ENCODE measurements around the gene PIP5K1A.
A peak's percentile ranks its signal among the peaks of the same experiment; 100 is the strongest.
"Not testable (repeated sequence)": the region's sequence is repeated elsewhere in the genome, so short reads cannot be mapped to it uniquely, and the experiment has no call there.

PIP5K1A gene

GRCh38 chr1:151193856-151194255 lies 4.5 kb upstream of the PIP5K1A start:
- DNase-seq = no peak

- not testable (repeated sequence) for DNase-seq
Measured at GRCh38 chr1:151194894-151195594, 3.3 kb upstream of the PIP5K1A start.

GRCh38 chr1:151196292-151196800 lies 2.0 kb upstream of the PIP5K1A start:
- DNase-seq = peak; percentile 62

DNA sequence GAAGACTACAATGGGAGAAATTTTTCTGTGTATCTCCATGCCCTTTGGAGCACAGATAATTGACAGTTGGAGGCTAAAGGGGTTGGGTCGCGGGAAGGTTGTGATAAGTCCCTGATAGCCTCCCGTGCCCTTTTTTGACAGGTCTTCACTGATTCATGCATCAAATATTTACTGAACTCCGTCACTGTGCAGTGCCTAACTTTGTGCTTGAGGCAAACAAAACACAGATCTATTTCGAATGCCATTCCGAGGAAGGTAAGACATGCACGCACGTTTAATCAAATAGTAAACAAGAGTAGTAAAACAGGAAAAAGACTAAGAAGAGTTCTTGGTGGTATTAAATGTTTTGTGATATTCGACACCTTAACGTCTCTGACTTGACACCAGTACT lies 494 bp upstream of the PIP5K1A start:
- no peak for DNase-seq

GRCh38 chr1:151199873-151200581 lies 1.7 kb downstream of the PIP5K1A start:
- DNase-seq = peak; percentile 28

DNA sequence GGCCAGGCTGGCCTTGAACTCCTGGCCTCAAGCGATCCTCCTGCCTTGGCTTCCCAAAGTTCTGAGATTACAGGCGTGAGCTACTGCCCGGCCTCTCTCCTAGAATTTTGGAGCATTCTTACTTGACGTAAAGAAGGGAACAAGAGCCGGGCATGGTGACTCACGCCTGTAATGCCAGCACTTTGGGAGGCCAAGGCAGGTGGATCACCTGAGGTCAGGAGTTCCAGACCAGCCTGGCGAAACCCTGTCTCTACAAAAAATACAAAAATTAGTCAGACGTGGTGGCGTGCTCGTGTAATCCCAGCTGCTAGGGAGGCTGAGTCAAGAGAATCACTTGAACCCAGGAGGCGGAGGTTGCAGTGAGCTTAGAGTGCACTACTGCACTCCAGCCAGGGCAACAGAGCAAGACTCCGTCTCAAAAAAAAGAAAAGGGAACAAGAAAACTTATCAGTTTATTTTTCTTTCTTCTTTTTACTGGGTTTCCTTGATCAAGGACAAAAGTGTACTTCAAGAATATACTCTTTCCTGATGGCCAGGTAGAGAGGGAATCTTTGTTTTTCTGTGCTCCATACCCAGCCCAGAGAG lies 7.1 kb downstream of the PIP5K1A start:
- not testable (repeated sequence) for DNase-seq

GRCh38 chr1:151210830-151211229 lies 12.5 kb downstream of the PIP5K1A start:
- no peak for DNase-seq

DNA sequence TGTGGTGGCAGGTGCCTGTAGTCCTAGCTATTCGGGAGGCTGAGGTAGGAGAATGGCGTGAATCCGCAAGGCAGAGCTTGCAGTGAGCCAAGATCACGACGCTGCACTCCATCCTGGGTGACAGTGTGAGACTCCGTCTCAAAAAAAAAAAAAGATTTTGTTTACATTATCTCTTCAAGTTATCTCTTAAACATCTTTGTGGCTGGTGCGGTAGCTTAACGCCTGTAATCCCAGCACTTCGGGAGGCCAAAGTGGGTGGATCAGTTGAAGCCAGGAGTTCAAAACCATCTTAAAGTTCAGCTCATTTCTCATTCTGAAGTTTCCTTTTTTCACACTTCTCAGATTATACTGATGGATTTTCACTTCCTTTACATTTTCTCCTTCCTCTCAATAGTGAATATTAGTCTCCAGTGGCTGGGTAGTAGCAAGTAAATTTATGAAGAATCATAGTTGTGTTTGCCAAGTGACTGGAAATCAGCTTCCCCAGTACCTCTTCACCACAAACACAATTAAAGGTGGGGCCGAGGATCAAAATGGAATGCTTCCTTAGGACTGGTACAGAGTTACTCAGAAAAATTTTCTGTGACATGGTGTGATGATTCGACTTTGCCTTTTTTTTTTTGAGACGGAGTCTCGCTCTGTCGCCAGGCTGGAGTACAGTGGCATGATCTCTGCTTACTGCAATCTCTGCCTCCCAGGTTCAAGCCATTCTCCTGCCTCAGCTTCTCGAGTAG lies 13.8 kb downstream of the PIP5K1A start:
- DNase-seq = peak; percentile 29

GRCh38 chr1:151213560-151213959 lies 15.2 kb downstream of the PIP5K1A start:
- no peak for DNase-seq

GRCh38 chr1:151221616-151222015 lies 23.3 kb downstream of the PIP5K1A start:
- no peak for DNase-seq

GRCh38 chr1:151222130-151222529 lies 23.8 kb downstream of the PIP5K1A start:
- no peak for DNase-seq

- no peak for DNase-seq
Measured at GRCh38 chr1:151235235-151235634, 36.9 kb downstream of the PIP5K1A start.

GRCh38 chr1:151237678-151238466 lies 39.5 kb downstream of the PIP5K1A start:
- no peak for DNase-seq

DNA sequence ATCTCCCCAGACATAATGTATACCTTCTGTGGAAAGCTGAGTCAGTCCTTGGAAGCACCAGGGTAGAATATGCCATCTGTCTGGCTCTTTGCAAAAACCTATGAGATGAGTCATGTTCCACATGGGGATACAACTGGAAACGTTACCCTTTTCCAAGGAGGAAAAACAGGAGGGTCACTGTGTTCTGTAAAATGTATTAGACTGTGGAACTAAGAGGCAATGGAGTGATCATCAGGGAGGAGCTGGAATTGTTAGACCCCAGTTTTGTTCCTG lies 40.1 kb downstream of the PIP5K1A start:
- no peak for DNase-seq

DNA sequence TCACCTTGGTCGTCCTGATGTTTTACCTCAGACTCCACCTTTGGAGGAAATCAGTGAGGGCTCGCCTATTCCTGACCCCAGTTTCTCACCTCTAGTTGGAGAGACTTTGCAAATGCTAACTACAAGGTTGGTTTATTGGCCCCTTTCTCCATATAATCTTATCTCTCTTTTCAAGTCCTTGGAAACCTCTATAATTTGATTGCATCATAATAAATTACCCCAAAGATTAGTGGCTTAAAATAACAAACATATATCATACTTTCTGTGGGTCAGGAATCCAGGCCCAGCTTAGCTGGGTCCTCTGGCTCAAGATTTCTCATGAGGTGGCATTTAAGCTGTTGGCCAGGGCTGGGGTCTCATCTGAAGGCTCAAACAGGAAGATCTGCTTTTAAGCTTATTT lies 44.1 kb downstream of the PIP5K1A start:
- no peak for DNase-seq

DNA sequence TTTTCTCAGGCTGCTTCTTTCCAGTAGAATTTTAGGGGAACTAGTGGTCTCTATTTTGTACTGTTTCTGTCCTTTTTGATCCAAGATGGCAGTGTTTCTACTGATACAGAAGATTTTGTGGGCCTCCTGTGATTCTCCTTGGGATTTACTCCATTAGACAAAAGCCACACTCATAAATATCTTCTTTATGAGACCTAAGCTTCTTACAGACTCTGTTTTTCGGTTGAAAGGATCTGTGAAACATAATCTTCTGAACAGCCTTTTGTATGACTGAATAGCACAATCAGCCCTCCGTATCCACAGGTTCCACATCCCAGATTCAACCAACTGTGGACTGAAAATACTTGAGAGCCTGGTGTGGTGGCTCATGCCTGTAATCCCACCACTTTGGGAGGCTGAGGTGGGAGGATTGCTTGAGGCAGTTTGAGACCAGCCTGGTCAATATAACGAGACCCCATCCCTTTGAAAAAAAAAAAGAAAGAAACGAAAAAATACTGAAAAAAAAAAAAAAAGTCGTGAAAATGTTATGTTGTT lies 45.4 kb downstream of the PIP5K1A start:
- no peak for DNase-seq

DNA sequence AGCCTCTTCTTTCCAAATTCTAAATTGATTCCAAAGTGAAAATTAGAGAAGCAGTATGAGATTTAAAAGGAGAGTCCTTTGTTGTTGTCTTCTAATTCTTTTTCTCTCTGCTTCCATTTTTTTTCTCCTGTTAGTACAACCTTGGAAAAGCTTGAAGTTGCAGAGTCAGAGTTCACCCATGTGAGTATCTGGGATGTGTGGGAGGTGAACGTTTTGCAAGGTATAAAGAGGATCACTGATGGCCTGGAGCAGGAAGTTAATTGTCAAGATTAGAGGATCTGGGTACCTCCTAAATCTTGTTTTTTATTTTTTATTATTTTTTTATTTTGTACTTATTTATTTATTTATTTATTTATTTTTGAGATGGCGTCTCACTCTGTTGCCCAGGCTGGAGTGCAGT lies 48.4 kb downstream of the PIP5K1A start:
- DNase-seq = no peak

- peak; percentile 75 for DNase-seq
Measured at GRCh38 chr1:151251656-151252470, 53.5 kb downstream of the PIP5K1A start.

DNA sequence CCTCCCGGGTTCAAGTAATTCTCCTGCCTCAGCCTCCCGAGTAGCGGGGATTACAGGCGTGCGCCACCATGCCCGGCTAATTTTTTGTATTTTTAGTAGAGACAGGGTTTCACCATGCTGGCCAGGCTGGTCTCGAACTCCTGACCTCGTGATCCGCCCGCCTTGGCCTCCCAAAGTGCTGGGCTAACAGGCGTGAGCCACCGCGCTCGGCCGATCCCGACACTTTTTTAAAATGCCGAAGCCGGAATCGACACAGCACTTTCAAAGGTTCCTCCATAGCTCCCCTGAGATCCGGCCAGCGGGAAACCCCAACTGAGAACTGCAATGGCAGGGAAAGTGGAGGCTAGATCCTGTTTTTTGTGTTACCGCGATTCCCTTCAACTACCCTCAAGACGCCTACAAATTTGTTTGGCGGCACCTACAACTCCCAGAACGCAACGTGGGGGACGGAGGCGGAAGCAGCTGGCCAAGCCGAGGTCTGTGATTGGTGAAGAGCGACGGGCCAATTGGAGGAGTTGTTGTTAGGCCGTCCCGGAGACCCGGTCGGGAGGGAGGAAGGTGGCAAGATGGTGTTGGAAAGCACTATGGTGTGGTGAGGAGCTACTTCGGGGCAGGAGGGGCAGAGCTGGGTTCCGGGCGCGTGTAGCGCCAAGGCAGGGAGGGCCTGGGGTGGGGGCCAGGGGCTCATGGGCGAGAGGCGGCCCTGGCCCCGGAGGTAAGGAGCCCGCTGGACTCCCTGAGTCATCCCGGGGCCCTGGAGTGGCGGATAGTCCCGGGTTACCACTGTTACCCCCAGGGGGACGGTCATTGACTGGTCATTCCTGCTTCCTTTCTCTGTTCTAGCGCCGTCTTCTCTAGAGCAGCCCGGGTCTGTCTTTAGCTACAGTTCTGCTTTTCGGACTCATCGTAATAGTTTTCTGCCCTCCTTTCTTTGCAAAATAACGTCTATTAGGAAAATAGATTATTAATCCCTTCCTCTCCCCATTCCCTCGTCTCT lies 56.2 kb downstream of the PIP5K1A start, which contains the start of gene PSMD4:
Gene PSMD4, plus strand, starts transcription at position 518 of the 997 bp plus-strand sequence. Its CDS starts 49 bp downstream, at position 567.
- peak; percentile 95 for DNase-seq

GRCh38 chr1:151255381-151255780 lies 57.0 kb downstream of the PIP5K1A start:
- no peak for DNase-seq
